ENCODE measurements around the gene PRRC2B. TPM values are rescaled to one million over a fixed set of nuclear protein-coding genes. Genes with fewer than 3 reads are reported as not detected.

PRRC2B gene
- total and polyA plus RNA-seq, 9 donors: 86.7 to 319 (median 234) TPM

DNA sequence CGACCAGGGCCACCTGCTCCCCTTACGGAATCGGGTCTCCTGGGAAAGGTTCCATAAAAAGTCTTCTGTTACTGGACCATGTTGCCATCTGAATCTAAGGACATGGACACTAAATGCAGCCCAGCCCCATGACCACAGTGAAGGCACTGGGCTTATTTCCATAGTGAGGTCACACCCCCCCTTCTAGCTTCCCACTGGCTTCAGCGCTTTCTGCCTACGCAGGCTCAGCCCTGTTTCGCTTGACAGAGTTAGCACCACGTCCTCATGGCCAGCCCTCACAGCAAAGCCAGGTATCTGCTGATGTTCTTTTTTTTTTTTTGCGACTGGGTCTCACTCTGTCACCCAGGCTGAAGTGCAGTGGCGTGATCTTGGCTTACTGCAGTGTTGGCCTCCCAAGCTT is 123.0 kb downstream of the PRRC2B start:
- H3K27ac ChIP-seq: no peak overlapping the region
- no peaks in the 10 kb centered on the region for H3K36me3 ChIP-seq
- DNase-seq: no peak
- no peak overlapping the region for H3K4me3 ChIP-seq
- H3K27me3 ChIP-seq: no peaks in the 10 kb centered on the region
- no peaks in the 10 kb centered on the region for H3K9me3 ChIP-seq
- intact Hi-C loops (cut with DNase I): no loop called here
- 93 to 96% (median 96%) methylated on average over 9 of the region's 9 CpGs for WGBS, 3 donors
- TF ChIP-seq POLR2A (IDR thresholded peaks at IDR 0.05): no peak
- TF ChIP-seq CTCF (IDR thresholded peaks at IDR 0.05): no peak
- no peak for TF ChIP-seq EP300 (IDR thresholded peaks at IDR 0.05)
- no peaks in the 10 kb centered on the region for H3K4me1 ChIP-seq (ENCODE audit: insufficient read depth)

GRCh38 chr9:131517761-131518190 is 123.9 kb downstream of the PRRC2B start:
- Histone ChIP-seq H3K4me3 (no peak overlapping the region), H3K36me3 (no peaks in the 10 kb centered on the region), H3K4me1 (ENCODE audit: insufficient read depth) (no peaks in the 10 kb centered on the region), H3K9me3 (no peaks in the 10 kb centered on the region), H3K27me3 (no peaks in the 10 kb centered on the region), H3K27ac (no peak overlapping the region)
- intact Hi-C loops (cut with DNase I): no loop called here
- TF ChIP-seq EP300 (IDR thresholded peaks at IDR 0.05): no peak
- 91 to 95% (median 94%) methylated on average over 11 of the region's 11 CpGs for WGBS, 3 donors
- no peak for DNase-seq

- no peaks in the 10 kb centered on the region for H3K9me3 ChIP-seq
- no peaks in the 10 kb centered on the region for H3K36me3 ChIP-seq
- no peak overlapping the region for H3K4me3 ChIP-seq
- no peak for TF ChIP-seq CTCF (IDR thresholded peaks at IDR 0.05)
- no peak for TF ChIP-seq POLR2A (IDR thresholded peaks at IDR 0.05)
- no peak for TF ChIP-seq EP300 (IDR thresholded peaks at IDR 0.05)
- no peak overlapping the region for H3K27ac ChIP-seq
- H3K4me1 ChIP-seq (ENCODE audit: insufficient read depth): no peaks in the 10 kb centered on the region
- WGBS, 3 donors: 94 to 95% (median 95%) methylated on average over 20 of the region's 20 CpGs
- intact Hi-C loops (cut with DNase I): no loop called here
- no peaks in the 10 kb centered on the region for H3K27me3 ChIP-seq
- no peak for DNase-seq
These were observed 124.7 kb downstream of the PRRC2B start for GRCh38 chr9:131518553-131518952.

- intact Hi-C loops (cut with DNase I): no loop called here
- no peak overlapping the region for H3K27ac ChIP-seq
- TF ChIP-seq POLR2A (IDR thresholded peaks at IDR 0.05): no peak
- TF ChIP-seq EP300 (IDR thresholded peaks at IDR 0.05): no peak
- TF ChIP-seq CTCF (IDR thresholded peaks at IDR 0.05): no peak
- DNase-seq: no peak
- H3K4me1 ChIP-seq (ENCODE audit: insufficient read depth): no peaks in the 10 kb centered on the region
- no peak overlapping the region for H3K4me3 ChIP-seq
- no peaks in the 10 kb centered on the region for H3K36me3 ChIP-seq
- no peaks in the 10 kb centered on the region for H3K27me3 ChIP-seq
- WGBS, 3 donors: 79 to 80% (median 80%) methylated on average over 16 of the region's 16 CpGs
- no peaks in the 10 kb centered on the region for H3K9me3 ChIP-seq
These were observed 126.6 kb downstream of the PRRC2B start for GRCh38 chr9:131520503-131520902.

DNA sequence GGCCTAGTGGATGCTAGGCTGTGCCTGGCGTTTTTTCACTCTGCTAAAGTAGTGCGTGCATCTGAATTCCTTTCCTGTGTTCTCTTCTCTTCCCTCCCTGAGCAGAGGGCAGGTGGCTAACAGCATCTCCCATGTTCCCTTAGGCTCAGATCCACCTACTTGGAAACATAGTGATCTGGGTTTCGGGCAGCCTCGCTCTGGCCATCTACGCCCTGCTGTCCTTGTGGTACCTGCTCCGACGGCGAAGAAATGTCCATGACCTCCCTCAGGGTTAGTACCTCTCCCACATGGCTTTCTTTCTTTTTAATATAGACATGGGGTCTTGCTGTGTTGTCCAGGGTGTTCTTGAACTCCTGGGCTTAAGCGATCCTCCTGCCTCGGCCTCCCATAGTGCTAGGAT is 127.3 kb downstream of the PRRC2B start:
- H3K4me3 ChIP-seq: no peak overlapping the region
- H3K36me3 ChIP-seq: no peaks in the 10 kb centered on the region
- intact Hi-C loops (cut with DNase I): no loop called here

More for the DNA sequence above, 127.3 kb downstream of the PRRC2B start:
- Histone ChIP-seq H3K9me3 (no peaks in the 10 kb centered on the region), H3K27me3 (no peaks in the 10 kb centered on the region), H3K4me1 (ENCODE audit: insufficient read depth) (no peaks in the 10 kb centered on the region), H3K27ac (no peak overlapping the region)
- TF ChIP-seq POLR2A (IDR thresholded peaks at IDR 0.05) (no peak), CTCF (IDR thresholded peaks at IDR 0.05) (no peak), EP300 (IDR thresholded peaks at IDR 0.05) (no peak)
- no peak for DNase-seq
- 90 to 97% (median 94%) methylated on average over 10 of the region's 10 CpGs for WGBS, 3 donors

Measured in ovary (tissue), 9 donors.